Astrocyte (in vitro differentiated cells and primary cell): ENCODE results near the gene CREB3L2. TPM values are rescaled to one million over a fixed set of nuclear protein-coding genes. Genes with fewer than 3 reads are reported as not detected.
A peak's percentile ranks its signal among the peaks of the same experiment; 100 is the strongest.

Source experiments
- DNase-seq: peaks from one replicate; pipeline ENCODE4 v3.0.0-alpha.2; 2010; ENCODE audit warnings: low read depth
- FAIRE-seq: peaks from 2 replicates; lab custom pipeline; 2011; peaks lifted over from hg19 to GRCh38; lab: Jason Lieb, UNC
- H2AFZ ChIP-seq: 2 replicates; pipeline ENCODE4 v1.6.0; 2012; ENCODE audit warnings: low read depth, low read length, inconsistent platforms
- H3K27ac ChIP-seq: 2 replicates; pipeline ENCODE4 v1.5.1; 2011; ENCODE audit warnings: low read depth, low read length, inconsistent platforms
- H3K27me3 ChIP-seq: 2 replicates; pipeline ENCODE4 v1.6.0; 2011; ENCODE audit warnings: low read length, inconsistent platforms; ENCODE audit not compliant: insufficient read depth
- H3K36me3 ChIP-seq: 2 replicates; pipeline ENCODE4 v1.5.1; 2011; ENCODE audit warnings: low read length, inconsistent platforms; ENCODE audit not compliant: insufficient read depth
- H3K4me1 ChIP-seq: 2 replicates; pipeline ENCODE4 v1.5.1; 2011; ENCODE audit warnings: low read length, inconsistent platforms; ENCODE audit not compliant: insufficient read depth
- H3K4me2 ChIP-seq: 2 replicates; pipeline ENCODE4 v1.6.0; 2012; ENCODE audit warnings: low read length, inconsistent platforms
- H3K4me3 ChIP-seq: 2 replicates; pipeline ENCODE4 v1.5.1; 2011; ENCODE audit warnings: low read depth, mild to moderate bottlenecking, low read length, inconsistent platforms; ENCODE audit not compliant: insufficient read depth
- H3K79me2 ChIP-seq: 2 replicates; pipeline ENCODE4 v1.6.0; 2012; ENCODE audit warnings: mild to moderate bottlenecking, low read length, inconsistent platforms; ENCODE audit not compliant: insufficient read depth
- H3K9ac ChIP-seq: 2 replicates; pipeline ENCODE4 v1.6.0; 2012; ENCODE audit warnings: mild to moderate bottlenecking, low read length, inconsistent platforms
- H3K9me3 ChIP-seq: 2 replicates; pipeline ENCODE4 v1.5.1; 2012; ENCODE audit warnings: low read depth, mild to moderate bottlenecking, low read length, inconsistent platforms; ENCODE audit not compliant: insufficient read depth
- H4K20me1 ChIP-seq: 2 replicates; pipeline ENCODE4 v1.6.0; 2012; ENCODE audit warnings: low read length, inconsistent platforms; ENCODE audit not compliant: insufficient read depth
- H3K27ac Mint-ChIP-seq: one replicate; pipeline ENCODE4 v1.8.0; 2021; ENCODE audit warnings: mild to moderate bottlenecking, mixed read lengths; ENCODE audit not compliant: unreplicated experiment
- H3K27me3 Mint-ChIP-seq: one replicate; pipeline ENCODE4 v1.8.0; 2021; ENCODE audit warnings: low read depth, mixed read lengths; ENCODE audit not compliant: unreplicated experiment
- H3K36me3 Mint-ChIP-seq: one replicate; pipeline ENCODE4 v1.8.0; 2021; ENCODE audit warnings: low read depth, mixed read lengths; ENCODE audit not compliant: unreplicated experiment
- H3K4me1 Mint-ChIP-seq: one replicate; pipeline ENCODE4 v1.8.0; 2021; ENCODE audit warnings: low read depth, mixed read lengths; ENCODE audit not compliant: unreplicated experiment
- H3K4me3 Mint-ChIP-seq: one replicate; pipeline ENCODE4 v1.8.0; 2021; ENCODE audit warnings: mild to moderate bottlenecking, moderate library complexity, mixed read lengths; ENCODE audit not compliant: unreplicated experiment
- H3K9me3 Mint-ChIP-seq: one replicate; pipeline ENCODE4 v1.8.0; 2021; ENCODE audit warnings: mild to moderate bottlenecking, mixed read lengths; ENCODE audit not compliant: unreplicated experiment
- EZH2 ChIP-seq: IDR thresholded peaks from 2 replicates; pipeline ENCODE4 v1.6.1; 2012; ENCODE audit warnings: mild to moderate bottlenecking, low read length, inconsistent platforms; ENCODE audit not compliant: insufficient read depth
- total RNA-seq: library from RNA; stranded (reverse); gene quantifications from 2 replicates; pipeline ENCODE4 v1.2.1, GENCODE V29; 2021
- TF ChIP-seq, protein P1 (sequence below): IDR thresholded peaks from 2 replicates; pipeline ENCODE4 v1.5.1; 2011; ENCODE audit warnings: low read depth, mild to moderate bottlenecking, inconsistent platforms, low read length, moderate library complexity; ENCODE audit not compliant: insufficient read depth

Gene CREB3L2
- total RNA-seq, 1 donor from 2014 or later: 116 TPM

DNA sequence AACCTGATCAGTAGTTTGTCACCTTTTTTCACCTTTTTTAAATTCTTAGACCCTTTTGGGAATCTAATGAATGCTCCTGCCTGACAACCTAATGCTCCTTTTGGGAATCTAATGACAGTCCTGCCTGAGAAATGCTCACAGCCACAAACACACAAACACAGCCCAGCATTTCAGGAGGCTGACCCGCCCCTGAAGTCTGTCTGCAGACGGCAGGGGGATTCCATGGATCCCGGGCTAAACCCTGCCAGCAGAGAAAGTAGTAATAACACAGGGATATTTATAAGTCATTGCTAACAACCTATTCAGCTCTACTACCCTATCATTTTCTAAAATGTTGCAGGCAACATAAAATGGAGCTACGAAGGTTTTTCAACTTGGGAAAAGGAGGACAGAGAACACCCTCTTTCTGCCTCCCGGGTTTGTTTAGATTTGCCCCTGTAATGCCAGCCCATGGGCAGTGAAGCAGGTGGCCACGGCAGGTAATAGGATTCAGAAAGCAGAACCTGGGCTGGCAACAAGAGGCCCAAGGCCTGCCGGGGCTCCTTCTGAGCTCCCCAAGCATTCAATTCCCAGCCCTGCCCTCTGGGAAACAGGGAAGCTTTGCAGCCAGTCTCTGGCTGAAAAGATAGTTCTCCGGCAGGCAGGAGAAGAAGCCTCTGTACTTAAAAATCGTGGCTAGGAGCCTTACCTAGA, 65.2 kb downstream of the CREB3L2 start:
- TF ChIP-seq EZH2: no peak
- TF ChIP-seq, protein P1, sequence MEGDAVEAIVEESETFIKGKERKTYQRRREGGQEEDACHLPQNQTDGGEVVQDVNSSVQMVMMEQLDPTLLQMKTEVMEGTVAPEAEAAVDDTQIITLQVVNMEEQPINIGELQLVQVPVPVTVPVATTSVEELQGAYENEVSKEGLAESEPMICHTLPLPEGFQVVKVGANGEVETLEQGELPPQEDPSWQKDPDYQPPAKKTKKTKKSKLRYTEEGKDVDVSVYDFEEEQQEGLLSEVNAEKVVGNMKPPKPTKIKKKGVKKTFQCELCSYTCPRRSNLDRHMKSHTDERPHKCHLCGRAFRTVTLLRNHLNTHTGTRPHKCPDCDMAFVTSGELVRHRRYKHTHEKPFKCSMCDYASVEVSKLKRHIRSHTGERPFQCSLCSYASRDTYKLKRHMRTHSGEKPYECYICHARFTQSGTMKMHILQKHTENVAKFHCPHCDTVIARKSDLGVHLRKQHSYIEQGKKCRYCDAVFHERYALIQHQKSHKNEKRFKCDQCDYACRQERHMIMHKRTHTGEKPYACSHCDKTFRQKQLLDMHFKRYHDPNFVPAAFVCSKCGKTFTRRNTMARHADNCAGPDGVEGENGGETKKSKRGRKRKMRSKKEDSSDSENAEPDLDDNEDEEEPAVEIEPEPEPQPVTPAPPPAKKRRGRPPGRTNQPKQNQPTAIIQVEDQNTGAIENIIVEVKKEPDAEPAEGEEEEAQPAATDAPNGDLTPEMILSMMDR: no peak
- Mint-ChIP-seq H3K4me3 (no peak overlapping the region), H3K9me3 (no peaks in the 10 kb centered on the region), H3K36me3 (peaks cover 15% of the 10 kb centered on the region), H3K4me1 (peaks cover 71% of the 10 kb centered on the region), H3K27ac (peak overlapping the region; percentile 44), H3K27me3 (no peaks in the 10 kb centered on the region)
- peaks cover 4% of the 10 kb centered on the region for H3K36me3 ChIP-seq
- peaks cover 65% of the 10 kb centered on the region for H4K20me1 ChIP-seq
- no peaks in the 10 kb centered on the region for H3K27me3 ChIP-seq
- no peak overlapping the region for H2AFZ ChIP-seq
- H3K4me1 ChIP-seq: peaks cover 50% of the 10 kb centered on the region
- H3K27ac ChIP-seq: peak overlapping the region; percentile 8
- no peaks in the 10 kb centered on the region for H3K9me3 ChIP-seq
- peak overlapping the region; percentile 42 for H3K4me2 ChIP-seq
- peak overlapping the region; percentile 17 for H3K9ac ChIP-seq
- FAIRE-seq (no peak), DNase-seq (no peak)
- no peak overlapping the region for H3K4me3 ChIP-seq
- H3K79me2 ChIP-seq: peaks cover 98% of the 10 kb centered on the region

DNA sequence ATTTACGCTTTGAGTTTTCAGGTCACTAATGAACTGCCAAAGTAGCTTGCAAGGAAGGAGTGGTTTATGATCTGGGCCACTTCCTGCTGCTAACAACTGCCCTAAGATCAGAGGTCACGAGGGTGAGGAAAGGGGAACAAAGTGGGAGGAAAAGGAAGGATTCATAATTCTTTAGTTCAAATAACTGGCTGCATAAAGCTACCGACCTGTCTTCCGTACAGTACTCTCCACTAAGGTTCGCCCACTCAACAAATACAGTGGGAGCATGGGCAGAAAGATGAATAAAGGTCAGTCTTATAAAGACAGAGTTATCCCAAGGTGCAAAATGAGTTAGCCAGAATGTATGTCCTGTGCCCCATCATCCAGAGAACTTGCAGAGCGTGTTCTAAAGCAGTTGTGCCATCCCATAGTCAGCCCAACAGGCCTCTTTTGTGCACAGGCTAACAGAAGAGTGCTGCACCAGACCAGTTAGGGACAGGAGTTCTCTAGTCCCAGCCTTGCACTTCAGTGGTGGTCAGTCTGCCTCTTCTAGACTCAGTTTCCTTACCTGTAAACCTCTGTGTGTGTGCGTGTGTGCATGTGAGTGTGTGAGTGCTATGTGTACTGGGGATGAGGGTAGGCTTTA, 65.9 kb downstream of the CREB3L2 start:
- H3K79me2 ChIP-seq: peaks cover 98% of the 10 kb centered on the region
- no peaks in the 10 kb centered on the region for H3K9me3 ChIP-seq
- Mint-ChIP-seq H3K4me1 (peaks cover 65% of the 10 kb centered on the region), H3K9me3 (no peaks in the 10 kb centered on the region), H3K27ac (peak overlapping the region; percentile 37), H3K4me3 (no peak overlapping the region), H3K36me3 (peaks cover 10% of the 10 kb centered on the region), H3K27me3 (no peaks in the 10 kb centered on the region)
- H3K4me2 ChIP-seq: peak overlapping the region; percentile 42
- H3K4me1 ChIP-seq: peaks cover 47% of the 10 kb centered on the region
- TF ChIP-seq, protein P1: no peak
- no peak for TF ChIP-seq EZH2
- peaks cover 62% of the 10 kb centered on the region for H4K20me1 ChIP-seq
- H3K4me3 ChIP-seq: no peak overlapping the region
- no peak overlapping the region for H2AFZ ChIP-seq
- DNase-seq (no peak), FAIRE-seq (no peak)
- peaks cover 1% of the 10 kb centered on the region for H3K36me3 ChIP-seq
- no peaks in the 10 kb centered on the region for H3K27me3 ChIP-seq
- H3K9ac ChIP-seq: peak overlapping the region; percentile 9
- peak overlapping the region; percentile 8 for H3K27ac ChIP-seq
